HEK293 (cell line): Measurements from ENCODE around the gene OMA1.

Source experiments
- CTCF ChIA-PET: fragments of 350-600 bp; formaldehyde crosslinking; extraction: SDS; loops from one replicate; lab custom pipeline; 2021; ENCODE audit warnings: antibody characterized with exemption; lab: Yijun Ruan, JAX
- POLR2A ChIA-PET: fragments of 300-600 bp; formaldehyde crosslinking; extraction: SDS; loops from one replicate; lab custom pipeline; 2020; ENCODE audit warnings: antibody characterized with exemption, inconsistent platforms; lab: Yijun Ruan, JAX
- H3K27ac ChIP-seq: fragments of 200-500 bp; sonication (Bioruptor generic); 2 replicates; pipeline ENCODE4 v1.5.1; 2014; ENCODE audit warnings: low read depth, low read length, control low read depth, inconsistent platforms; ENCODE audit errors: extremely low read depth
- H3K36me3 ChIP-seq, 2 experiments: fragments of 200-500 bp in 1 of 2; sonication (Bioruptor generic) in 1 of 2; 1 replicate in 1 of 2; 2 replicates in 1 of 2; pipeline ENCODE4 v1.5.1; 2014 to 2017; ENCODE audit warnings: inconsistent platforms in 2 of 2, low read length in 2 of 2; ENCODE audit not compliant: control insufficient read depth in 2 of 2, insufficient read depth in 1 of 2
- H3K4me1 ChIP-seq: fragments of 200-500 bp; sonication (Bioruptor generic); 2 replicates; pipeline ENCODE4 v1.5.1; 2014; ENCODE audit warnings: mild to moderate bottlenecking, low read length, inconsistent platforms; ENCODE audit not compliant: control insufficient read depth, insufficient read depth
- H3K4me3 ChIP-seq: 2 replicates; pipeline ENCODE4 v1.5.1; 2011; ENCODE audit warnings: low read depth, mild to moderate bottlenecking, control low read depth, low read length, moderate library complexity
- H3K9me3 ChIP-seq: fragments of 200-500 bp; sonication (Bioruptor generic); 2 replicates; pipeline ENCODE4 v1.5.1; 2014; ENCODE audit warnings: low read depth, low read length, inconsistent platforms; ENCODE audit not compliant: control insufficient read depth, insufficient read depth
- FEZF1 ChIP-seq: fragments of 450-650 bp; formaldehyde crosslinking; IDR thresholded peaks from 2 replicates; pipeline ENCODE4 v1.5.1; 2016; ENCODE audit warnings: missing biosample characterization, missing genetic modification characterization
- OVOL3 ChIP-seq: fragments of 450-650 bp; formaldehyde crosslinking; IDR thresholded peaks from 2 replicates; pipeline ENCODE4 v1.5.1; 2016; ENCODE audit warnings: missing biosample characterization, missing genetic modification characterization
- PRDM10 ChIP-seq: fragments of 450-650 bp; formaldehyde crosslinking; IDR thresholded peaks from 2 replicates; pipeline ENCODE4 v1.5.1; 2016; ENCODE audit warnings: missing biosample characterization, missing genetic modification characterization
- ZBTB1 ChIP-seq: fragments of 450-650 bp; formaldehyde crosslinking; IDR thresholded peaks from 2 replicates; pipeline ENCODE4 v1.5.1; 2016; ENCODE audit warnings: missing biosample characterization, missing genetic modification characterization
- ZBTB10 ChIP-seq: fragments of 450-650 bp; formaldehyde crosslinking; IDR thresholded peaks from 2 replicates; pipeline ENCODE4 v1.5.1; 2016; ENCODE audit warnings: missing biosample characterization, missing genetic modification characterization
- ZNF202 ChIP-seq: fragments of 450-650 bp; formaldehyde crosslinking; IDR thresholded peaks from 2 replicates; pipeline ENCODE4 v1.5.1; 2016; ENCODE audit warnings: missing biosample characterization, missing genetic modification characterization, borderline replicate concordance
- ZNF24 ChIP-seq: fragments of 450-650 bp; formaldehyde crosslinking; IDR thresholded peaks from 2 replicates; pipeline ENCODE4 v1.5.1; 2016; ENCODE audit warnings: missing biosample characterization, missing genetic modification characterization
- ZNF366 ChIP-seq: fragments of 450-650 bp; formaldehyde crosslinking; conservative IDR thresholded peaks from 2 replicates; pipeline ENCODE4 v1.5.1; 2016; ENCODE audit warnings: missing biosample characterization, missing genetic modification characterization
- ZNF37A ChIP-seq: fragments of 450-650 bp; IDR thresholded peaks from 2 replicates; pipeline ENCODE4 v1.5.1; 2018; ENCODE audit warnings: missing biosample characterization, missing genetic modification characterization
- ZNF501 ChIP-seq: fragments of 450-650 bp; formaldehyde crosslinking; IDR thresholded peaks from 2 replicates; pipeline ENCODE4 v1.5.1; 2016; ENCODE audit warnings: missing biosample characterization, missing genetic modification characterization
- ZNF530 ChIP-seq: fragments of 450-650 bp; formaldehyde crosslinking; IDR thresholded peaks from 2 replicates; pipeline ENCODE4 v1.5.1; 2016; ENCODE audit warnings: low read depth, missing biosample characterization, missing genetic modification characterization
- ZNF629 ChIP-seq: fragments of 450-650 bp; formaldehyde crosslinking; IDR thresholded peaks from 2 replicates; pipeline ENCODE4 v1.5.1; 2017; ENCODE audit warnings: missing biosample characterization, missing genetic modification characterization
- ZNF785 ChIP-seq: fragments of 450-650 bp; formaldehyde crosslinking; IDR thresholded peaks from 2 replicates; pipeline ENCODE4 v1.5.1; 2016; ENCODE audit warnings: missing biosample characterization, missing genetic modification characterization
- ZNF837 ChIP-seq: fragments of 450-650 bp; formaldehyde crosslinking; IDR thresholded peaks from 2 replicates; pipeline ENCODE4 v1.5.1; 2016; ENCODE audit warnings: missing biosample characterization, missing genetic modification characterization
- ZSCAN18 ChIP-seq: fragments of 450-650 bp; formaldehyde crosslinking; IDR thresholded peaks from 2 replicates; pipeline ENCODE4 v1.5.1; 2016; ENCODE audit warnings: missing biosample characterization, missing genetic modification characterization

The OMA1 gene

GRCh38 chr1:58568271-58568860, 21.8 kb upstream of the OMA1 start:
- POLR2A ChIA-PET: no interaction called here
- TF ChIP-seq OVOL3 (no peak), ZNF629 (tag by site-specific recombination) (no peak), ZNF366 (tag by site-specific recombination) (no peak), ZNF785 (tag by site-specific recombination) (no peak), ZNF37A (tag by site-specific recombination) (no peak), ZBTB10 (tag by site-specific recombination) (no peak), ZNF24 (tag by site-specific recombination) (no peak)
- CTCF ChIA-PET: interaction anchor here (1.9 to 2.1 kb wide), 2 partner anchors 22 to 84 kb away, joined by 5 to 14 read pairs; partner anchors contain the start of gene OMA1
- Histone ChIP-seq H3K36me3 (no peaks in the 10 kb centered on the region), H3K4me3 (no peak overlapping the region), H3K27ac (no peak overlapping the region), H3K9me3 (no peaks in the 10 kb centered on the region), H3K4me1 (no peaks in the 10 kb centered on the region)

- Histone ChIP-seq H3K27ac (no peak overlapping the region), H3K4me1 (no peaks in the 10 kb centered on the region), H3K4me3 (no peak overlapping the region), H3K36me3 (no peaks in the 10 kb centered on the region), H3K9me3 (no peaks in the 10 kb centered on the region)
- ChIA-PET POLR2A (no interaction called here), CTCF (no interaction called here)
- TF ChIP-seq ZBTB1 (tag by site-specific recombination) (no peak), ZNF837 (tag by site-specific recombination) (no peak), ZNF530 (tag by site-specific recombination) (no peak), PRDM10 (tag by site-specific recombination) (no peak), ZNF501 (tag by site-specific recombination) (no peak), ZNF202 (tag by site-specific recombination) (no peak), ZSCAN18 (tag by site-specific recombination) (no peak), FEZF1 (tag by site-specific recombination) (no peak)
These were observed 19.8 kb upstream of the OMA1 start for GRCh38 chr1:58566339-58566738.
